Nephron progenitor cell (in vitro differentiated cells): ENCODE data around the gene CD4.

ENCODE experiments used
- DNase-seq: peaks from one replicate; pipeline ENCODE4 v3.0.0; 2021
- H3K27ac Mint-ChIP-seq: 2 replicates; pipeline ENCODE4 v1.8.0; 2021; ENCODE audit warnings: mild to moderate bottlenecking, moderate library complexity, mixed read lengths
- H3K27me3 Mint-ChIP-seq: 2 replicates; pipeline ENCODE4 v1.8.0; 2021; ENCODE audit warnings: mild to moderate bottlenecking, low read depth, mixed read lengths; ENCODE audit not compliant: poor library complexity
- H3K36me3 Mint-ChIP-seq: 2 replicates; pipeline ENCODE4 v1.8.0; 2021; ENCODE audit warnings: low read depth, mixed read lengths
- H3K4me1 Mint-ChIP-seq: 2 replicates; pipeline ENCODE4 v1.8.0; 2021; ENCODE audit warnings: mixed read lengths
- H3K4me3 Mint-ChIP-seq: 2 replicates; pipeline ENCODE4 v1.8.0; 2021; ENCODE audit warnings: mild to moderate bottlenecking, moderate library complexity, mixed read lengths
- H3K9me3 Mint-ChIP-seq: 2 replicates; pipeline ENCODE4 v1.8.0; 2021; ENCODE audit warnings: mild to moderate bottlenecking, moderate library complexity, mixed read lengths
- TF ChIP-seq, protein P1 (sequence below): fragments of 200-600 bp; sonication (generic); IDR thresholded peaks from 2 replicates; pipeline ENCODE4 v1.5.0; 2021; ENCODE audit warnings: antibody characterized with exemption

CD4 gene

GRCh38 chr12:6748761-6749160 is 40.6 kb upstream of the CD4 start:
- H3K9me3 Mint-ChIP-seq, result no peaks in the 10 kb centered on the region
- TF ChIP-seq, protein P1, sequence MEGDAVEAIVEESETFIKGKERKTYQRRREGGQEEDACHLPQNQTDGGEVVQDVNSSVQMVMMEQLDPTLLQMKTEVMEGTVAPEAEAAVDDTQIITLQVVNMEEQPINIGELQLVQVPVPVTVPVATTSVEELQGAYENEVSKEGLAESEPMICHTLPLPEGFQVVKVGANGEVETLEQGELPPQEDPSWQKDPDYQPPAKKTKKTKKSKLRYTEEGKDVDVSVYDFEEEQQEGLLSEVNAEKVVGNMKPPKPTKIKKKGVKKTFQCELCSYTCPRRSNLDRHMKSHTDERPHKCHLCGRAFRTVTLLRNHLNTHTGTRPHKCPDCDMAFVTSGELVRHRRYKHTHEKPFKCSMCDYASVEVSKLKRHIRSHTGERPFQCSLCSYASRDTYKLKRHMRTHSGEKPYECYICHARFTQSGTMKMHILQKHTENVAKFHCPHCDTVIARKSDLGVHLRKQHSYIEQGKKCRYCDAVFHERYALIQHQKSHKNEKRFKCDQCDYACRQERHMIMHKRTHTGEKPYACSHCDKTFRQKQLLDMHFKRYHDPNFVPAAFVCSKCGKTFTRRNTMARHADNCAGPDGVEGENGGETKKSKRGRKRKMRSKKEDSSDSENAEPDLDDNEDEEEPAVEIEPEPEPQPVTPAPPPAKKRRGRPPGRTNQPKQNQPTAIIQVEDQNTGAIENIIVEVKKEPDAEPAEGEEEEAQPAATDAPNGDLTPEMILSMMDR, result no peak
- peaks cover 5% of the 10 kb centered on the region for H3K27me3 Mint-ChIP-seq
- no peak overlapping the region for H3K4me3 Mint-ChIP-seq
- DNase-seq, result no peak
- H3K36me3 Mint-ChIP-seq, result peaks cover 46% of the 10 kb centered on the region
- H3K27ac Mint-ChIP-seq, result peak overlapping the region; percentile 10
- peaks cover 48% of the 10 kb centered on the region for H3K4me1 Mint-ChIP-seq

DNA sequence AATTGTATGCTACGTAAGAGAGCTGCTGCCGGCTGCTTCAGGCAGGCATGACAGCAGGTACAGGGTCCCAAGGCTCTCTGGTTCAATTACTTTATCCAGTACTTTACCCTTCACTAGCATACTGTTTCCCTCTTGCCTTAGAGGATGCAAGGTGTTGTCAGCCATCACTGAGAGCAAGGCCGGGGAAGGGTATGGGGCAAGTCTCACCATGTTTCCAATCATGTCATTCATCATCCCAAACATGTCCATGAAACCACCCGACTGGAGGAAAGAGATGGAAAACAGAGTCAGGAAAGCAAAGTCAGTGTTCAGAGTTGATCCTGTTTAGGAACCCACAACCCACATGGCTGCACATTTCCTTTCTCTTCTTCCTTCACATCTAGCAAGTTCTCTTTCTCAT is 38.8 kb upstream of the CD4 start:
- H3K27me3 Mint-ChIP-seq, result peaks cover 5% of the 10 kb centered on the region
- no peak for DNase-seq
- H3K4me3 Mint-ChIP-seq, result no peak overlapping the region
- H3K9me3 Mint-ChIP-seq, result no peaks in the 10 kb centered on the region
- TF ChIP-seq, protein P1, result no peak
- H3K27ac Mint-ChIP-seq, result no peak overlapping the region
- peaks cover 54% of the 10 kb centered on the region for H3K4me1 Mint-ChIP-seq
- H3K36me3 Mint-ChIP-seq, result peaks cover 46% of the 10 kb centered on the region

GRCh38 chr12:6751767-6752166 is 37.6 kb upstream of the CD4 start:
- TF ChIP-seq, protein P1, result no peak
- Mint-ChIP-seq H3K4me1 (peaks cover 51% of the 10 kb centered on the region), H3K36me3 (peaks cover 41% of the 10 kb centered on the region), H3K9me3 (no peaks in the 10 kb centered on the region), H3K4me3 (peak overlapping the region; percentile 96), H3K27me3 (peaks cover 10% of the 10 kb centered on the region), H3K27ac (peak overlapping the region; percentile 96)
- DNase-seq, result no peak

- DNase-seq, result peak; percentile 67
- peaks cover 11% of the 10 kb centered on the region for H3K27me3 Mint-ChIP-seq
- TF ChIP-seq, protein P1, result no peak
- peak overlapping the region; percentile 96 for H3K4me3 Mint-ChIP-seq
- H3K4me1 Mint-ChIP-seq, result peaks cover 57% of the 10 kb centered on the region
- H3K27ac Mint-ChIP-seq, result peak overlapping the region; percentile 96
- peaks cover 35% of the 10 kb centered on the region for H3K36me3 Mint-ChIP-seq
- H3K9me3 Mint-ChIP-seq, result no peaks in the 10 kb centered on the region
These were observed 37.0 kb upstream of the CD4 start for GRCh38 chr12:6752167-6752920.

- TF ChIP-seq, protein P1, result no peak
These were observed 36.2 kb upstream of the CD4 start, which contains the start of gene MLF2 for GRCh38 chr12:6752921-6753771. TSS of gene MLF2 (minus strand) at chr12:6753141. CDS start at chr12:6752334, 807 bp downstream.

More at GRCh38 chr12:6752921-6753771, 36.2 kb upstream of the CD4 start, which contains the start of gene MLF2:
- H3K4me3 Mint-ChIP-seq, result peak within 1 kb of the TSS; percentile 96
- H3K4me1 Mint-ChIP-seq, result peaks cover 57% of the 10 kb centered on the region
- peak within 1 kb of the TSS; percentile 99 for H3K27ac Mint-ChIP-seq
- peaks cover 11% of the 10 kb centered on the region for H3K27me3 Mint-ChIP-seq
- peaks cover 27% of the 10 kb centered on the region for H3K36me3 Mint-ChIP-seq
- DNase-seq, result peak; percentile 99
- H3K9me3 Mint-ChIP-seq, result no peaks in the 10 kb centered on the region
